GM18909 (cell line): ENCODE results near the gene SPEM3.

Experiments
- ATAC-seq: cut with Tn5 transposase; IDR thresholded peaks from one replicate; pipeline ENCODE4 v1.9.1; 2021; ENCODE audit warnings: mild to moderate bottlenecking; ENCODE audit not compliant: unreplicated experiment, poor library complexity

Gene SPEM3

DNA sequence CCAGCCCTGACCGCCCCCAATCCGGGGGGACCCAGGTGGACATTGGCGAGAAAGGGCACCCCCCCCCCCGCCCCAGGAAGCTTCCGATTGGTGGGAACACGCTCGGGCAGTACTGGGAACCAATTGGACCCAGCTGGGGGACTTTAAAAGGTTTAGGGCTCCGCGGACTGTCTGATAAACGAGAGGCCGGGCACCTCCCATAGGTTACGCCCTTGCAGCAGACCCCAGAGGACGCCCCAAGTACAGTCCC lies 25.0 kb upstream of the SPEM3 start:
- ATAC-seq: no peak

DNA sequence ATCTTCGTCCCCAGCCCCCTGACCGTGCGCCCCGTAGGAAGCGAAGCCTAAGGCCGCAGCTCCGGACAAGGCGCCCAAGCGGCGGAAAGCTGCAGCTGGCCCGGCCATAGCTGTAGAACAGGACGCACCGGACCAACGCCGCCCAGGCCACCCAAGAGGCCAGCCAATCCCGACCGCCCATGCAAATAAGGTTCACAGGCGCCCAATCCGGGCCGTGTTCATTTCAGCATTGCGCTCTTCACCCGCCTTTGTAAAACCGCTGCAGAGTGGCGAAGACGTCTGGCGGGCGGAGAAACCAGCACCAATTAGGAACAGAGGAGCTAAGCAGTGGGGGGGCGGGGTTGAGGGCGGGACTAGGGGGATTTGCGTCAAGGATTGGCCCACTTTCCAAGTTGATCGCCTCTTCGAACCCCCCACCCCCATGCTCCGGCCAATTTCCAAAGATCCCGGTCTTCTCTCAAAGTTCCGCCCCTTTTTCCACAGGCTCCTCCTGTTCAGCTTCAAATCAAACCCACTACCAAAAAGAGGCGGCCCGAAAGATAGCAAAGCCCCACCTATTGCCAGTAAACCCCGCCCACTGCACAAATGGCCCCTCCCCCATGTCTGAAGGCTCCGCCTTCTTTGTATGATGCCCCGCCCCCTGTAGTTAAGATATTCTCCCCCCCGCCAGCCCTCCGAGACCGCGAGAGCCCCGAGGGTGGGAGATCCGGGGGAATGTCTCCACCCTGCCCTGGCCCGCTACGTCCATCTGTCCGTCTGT lies 24.5 kb upstream of the SPEM3 start, which contains the start of gene TMEM256:
TSS of gene TMEM256 (minus strand) at position 121 of the 760 bp plus-strand sequence. CDS start at position 108, 13 bp downstream.
- ATAC-seq: peak; percentile 87

DNA sequence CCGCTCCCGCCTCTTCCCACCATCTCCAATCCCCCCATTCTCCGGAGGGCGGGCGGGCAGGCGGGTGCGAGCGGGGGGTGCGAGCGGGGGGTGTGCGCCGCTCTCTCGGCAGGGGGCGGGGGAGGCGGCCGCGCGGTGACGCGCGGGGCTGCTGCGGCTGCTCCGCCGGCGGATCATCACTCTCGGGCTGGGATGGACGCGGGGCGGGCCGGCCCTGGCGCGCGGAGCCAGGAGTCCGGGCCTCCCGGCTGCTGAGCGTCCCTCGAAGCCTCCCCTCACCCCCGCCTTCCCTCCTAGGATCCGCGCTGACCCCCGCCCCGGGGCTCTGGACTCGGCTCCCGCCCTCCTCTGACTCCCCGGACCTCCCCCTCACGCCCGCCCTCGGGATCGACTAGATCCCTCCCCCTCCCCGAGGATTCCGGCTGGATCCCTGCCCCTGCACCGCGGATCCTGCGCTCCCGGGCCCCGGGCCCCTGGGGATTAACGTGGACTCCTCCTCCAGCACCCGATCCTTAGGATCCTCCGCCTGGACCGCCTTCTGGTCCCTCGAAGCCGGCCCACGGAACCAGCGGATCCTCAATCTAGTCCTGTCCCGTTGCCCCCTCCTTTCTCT lies 23.8 kb upstream of the SPEM3 start:
- ATAC-seq: peak; percentile 5

DNA sequence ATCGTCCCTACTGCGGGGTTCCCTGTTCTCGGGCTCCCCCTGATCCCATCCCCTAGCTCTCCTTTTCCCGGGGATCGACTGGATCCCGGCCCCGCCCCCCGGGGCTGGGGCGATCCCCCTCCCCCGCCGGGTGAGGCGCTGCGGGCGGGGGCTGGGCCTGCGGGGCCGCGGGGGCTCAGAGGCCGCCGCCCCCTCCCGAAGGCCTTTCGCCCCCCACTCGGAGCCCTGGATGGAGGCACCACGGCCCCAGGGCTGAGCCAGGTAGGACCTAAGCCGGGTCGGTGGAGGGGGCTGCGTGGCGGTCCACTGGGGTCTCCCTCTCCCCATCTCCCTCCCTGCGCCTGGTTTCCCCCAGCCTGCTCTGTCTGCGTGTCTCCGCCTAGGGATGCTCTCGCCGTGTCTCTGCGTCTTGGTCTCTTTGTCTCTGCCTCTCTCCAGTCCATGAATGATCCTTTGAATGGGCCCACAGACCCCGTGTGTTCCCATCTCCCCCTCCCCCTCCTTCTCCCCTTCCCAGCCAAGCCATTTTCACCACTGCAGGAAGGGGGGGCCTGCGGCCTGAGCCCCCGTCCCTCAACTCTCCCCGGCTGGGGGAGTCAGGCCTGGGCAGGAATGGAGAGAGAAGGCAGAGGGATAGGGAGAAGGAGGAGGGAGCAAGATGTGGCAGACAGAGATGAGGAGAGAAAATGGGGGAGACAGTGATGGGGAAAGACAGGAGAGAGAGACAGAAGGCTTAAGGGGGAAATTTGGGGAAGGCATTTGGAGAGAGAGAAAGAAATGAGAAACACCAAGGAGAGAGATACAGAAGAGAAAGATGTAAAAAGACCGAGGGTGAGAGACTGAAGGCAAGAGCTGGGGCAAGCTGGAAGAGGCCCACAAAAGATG lies 23.1 kb upstream of the SPEM3 start:
- ATAC-seq: no peak

DNA sequence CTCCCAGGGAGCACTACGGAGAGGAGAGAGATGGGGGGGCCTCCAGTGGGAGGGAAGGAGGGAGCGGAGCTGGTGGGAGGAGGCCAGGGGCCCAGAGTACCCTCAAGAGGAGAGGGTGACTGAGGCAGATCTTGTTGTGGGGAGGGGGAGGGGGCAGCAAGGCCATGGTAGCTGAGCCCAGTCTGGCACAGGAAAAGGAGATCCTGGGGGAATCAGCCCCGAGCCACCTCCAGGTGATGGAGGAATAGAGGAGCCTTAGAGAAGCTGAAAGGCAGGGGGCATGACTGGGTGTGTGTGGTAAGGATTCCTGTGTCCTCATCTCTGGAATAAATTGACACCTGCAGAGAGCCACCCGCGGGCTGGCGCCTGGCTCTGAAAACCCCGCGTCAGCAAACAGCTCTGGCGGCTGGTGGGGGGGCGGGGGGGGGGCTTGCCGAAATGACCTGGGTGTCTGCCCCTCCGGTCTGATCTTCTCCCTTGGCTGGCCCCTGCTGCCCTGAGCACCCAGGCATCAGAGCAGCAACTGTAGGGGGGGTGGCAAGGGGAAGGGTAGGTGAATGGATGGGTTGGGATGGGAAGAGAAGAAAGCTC lies 22.3 kb upstream of the SPEM3 start:
- no peak for ATAC-seq

DNA sequence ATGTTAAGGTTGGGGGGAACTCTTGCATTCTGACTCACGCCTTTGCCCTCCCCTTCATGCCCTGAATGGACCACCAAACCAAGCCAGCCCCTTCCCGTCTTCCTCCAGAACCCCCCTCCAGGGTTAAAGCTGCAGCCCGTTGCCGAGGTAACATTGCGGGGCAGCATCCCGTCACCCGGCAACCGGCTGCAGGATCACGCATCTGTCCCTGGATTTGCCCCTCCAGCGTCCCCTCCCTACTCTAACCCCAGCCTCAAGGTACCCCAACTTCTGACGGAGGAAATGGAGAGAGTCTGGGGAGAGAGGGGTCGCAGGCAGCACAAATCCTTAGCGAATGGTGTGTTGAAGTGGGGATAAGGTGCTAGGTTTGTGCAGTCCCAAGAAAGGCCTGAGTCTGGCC lies 21.6 kb upstream of the SPEM3 start:
- ATAC-seq: no peak

DNA sequence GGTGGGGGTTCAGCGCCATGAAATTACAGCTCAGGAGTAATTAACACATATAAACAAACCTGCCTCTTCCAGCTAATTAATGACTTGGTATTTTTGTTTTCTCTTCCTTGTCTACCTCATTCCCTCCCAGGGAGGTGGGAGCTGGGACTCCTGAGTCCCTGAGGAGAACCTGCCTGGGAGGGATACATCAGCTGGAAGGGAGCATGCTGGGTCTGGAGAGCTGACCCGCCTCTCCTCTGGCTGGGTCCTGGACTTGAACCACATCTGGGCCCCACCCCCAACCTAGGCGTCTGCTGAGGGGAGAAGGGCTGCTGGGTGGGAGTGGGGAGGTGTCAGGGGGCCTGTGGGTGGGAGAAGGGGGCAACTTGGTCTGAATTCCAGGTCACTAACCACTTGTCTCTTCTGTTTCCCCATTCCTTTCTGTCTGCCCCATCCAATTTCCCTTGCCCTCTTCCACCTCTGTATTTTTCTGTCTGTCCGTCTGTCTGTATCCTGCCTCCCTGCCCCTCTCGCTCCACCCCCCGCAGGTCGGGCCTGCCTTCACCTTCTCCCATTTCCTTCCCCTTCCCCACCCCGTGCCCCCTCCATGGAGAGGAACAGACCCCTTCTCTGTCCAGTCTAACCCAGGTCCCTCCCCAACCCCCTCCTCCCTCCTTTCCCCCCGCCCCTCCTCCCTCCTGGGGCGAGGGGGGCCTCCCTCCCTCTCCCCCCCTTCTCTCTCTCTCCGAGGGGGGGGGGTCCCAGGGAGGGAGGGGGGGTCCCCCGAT lies 21.0 kb upstream of the SPEM3 start, which contains the start of gene NLGN2:
TSS of gene NLGN2 (plus strand) at position 361 of the 767 bp plus-strand sequence. CDS start 411 bp downstream, outside the sequence.
- no peak for ATAC-seq

DNA sequence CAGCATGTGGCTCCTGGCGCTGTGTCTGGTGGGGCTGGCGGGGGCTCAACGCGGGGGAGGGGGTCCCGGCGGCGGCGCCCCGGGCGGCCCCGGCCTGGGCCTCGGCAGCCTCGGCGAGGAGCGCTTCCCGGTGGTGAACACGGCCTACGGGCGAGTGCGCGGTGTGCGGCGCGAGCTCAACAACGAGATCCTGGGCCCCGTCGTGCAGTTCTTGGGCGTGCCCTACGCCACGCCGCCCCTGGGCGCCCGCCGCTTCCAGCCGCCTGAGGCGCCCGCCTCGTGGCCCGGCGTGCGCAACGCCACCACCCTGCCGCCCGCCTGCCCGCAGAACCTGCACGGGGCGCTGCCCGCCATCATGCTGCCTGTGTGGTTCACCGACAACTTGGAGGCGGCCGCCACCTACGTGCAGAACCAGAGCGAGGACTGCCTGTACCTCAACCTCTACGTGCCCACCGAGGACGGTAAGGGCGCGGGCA lies 20.4 kb upstream of the SPEM3 start:
- ATAC-seq: no peak

DNA sequence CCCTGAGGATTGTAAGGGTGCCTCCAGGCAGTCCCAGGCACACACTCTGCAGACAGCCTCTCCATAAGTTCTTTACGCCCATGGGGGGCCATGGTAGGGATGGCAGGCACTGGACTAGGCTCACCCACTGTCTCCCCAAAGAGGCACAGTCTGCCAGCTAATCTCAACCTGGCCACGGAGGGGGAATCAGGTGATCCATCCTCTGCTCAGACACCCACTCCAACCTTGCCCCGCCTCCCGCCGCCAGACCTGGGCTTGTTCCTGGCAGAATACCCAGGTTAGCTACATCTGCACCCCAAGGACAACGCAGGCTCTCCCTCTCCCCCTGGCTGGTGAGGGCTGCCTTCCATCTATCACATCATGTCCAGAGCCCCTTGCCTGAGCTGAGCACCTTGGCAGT lies 19.8 kb upstream of the SPEM3 start:
- no peak for ATAC-seq

DNA sequence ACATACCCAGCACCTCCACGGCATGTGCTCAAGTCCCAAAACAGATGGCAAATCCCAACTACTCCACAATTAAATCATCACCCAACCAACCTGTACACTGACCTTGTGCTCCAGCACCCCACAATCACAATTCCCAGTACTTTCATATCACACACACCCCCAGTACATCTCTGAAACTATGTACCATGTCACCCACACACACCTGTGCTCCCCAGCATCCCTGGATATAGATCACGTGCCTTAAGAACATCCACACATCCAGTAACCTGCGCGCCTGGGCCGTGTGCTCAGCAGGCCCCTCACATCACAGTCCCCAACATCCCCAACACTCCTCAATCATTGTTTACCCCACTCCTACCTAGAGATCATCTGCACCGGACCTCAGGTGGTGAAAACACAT lies 18.9 kb upstream of the SPEM3 start:
- ATAC-seq: no peak

DNA sequence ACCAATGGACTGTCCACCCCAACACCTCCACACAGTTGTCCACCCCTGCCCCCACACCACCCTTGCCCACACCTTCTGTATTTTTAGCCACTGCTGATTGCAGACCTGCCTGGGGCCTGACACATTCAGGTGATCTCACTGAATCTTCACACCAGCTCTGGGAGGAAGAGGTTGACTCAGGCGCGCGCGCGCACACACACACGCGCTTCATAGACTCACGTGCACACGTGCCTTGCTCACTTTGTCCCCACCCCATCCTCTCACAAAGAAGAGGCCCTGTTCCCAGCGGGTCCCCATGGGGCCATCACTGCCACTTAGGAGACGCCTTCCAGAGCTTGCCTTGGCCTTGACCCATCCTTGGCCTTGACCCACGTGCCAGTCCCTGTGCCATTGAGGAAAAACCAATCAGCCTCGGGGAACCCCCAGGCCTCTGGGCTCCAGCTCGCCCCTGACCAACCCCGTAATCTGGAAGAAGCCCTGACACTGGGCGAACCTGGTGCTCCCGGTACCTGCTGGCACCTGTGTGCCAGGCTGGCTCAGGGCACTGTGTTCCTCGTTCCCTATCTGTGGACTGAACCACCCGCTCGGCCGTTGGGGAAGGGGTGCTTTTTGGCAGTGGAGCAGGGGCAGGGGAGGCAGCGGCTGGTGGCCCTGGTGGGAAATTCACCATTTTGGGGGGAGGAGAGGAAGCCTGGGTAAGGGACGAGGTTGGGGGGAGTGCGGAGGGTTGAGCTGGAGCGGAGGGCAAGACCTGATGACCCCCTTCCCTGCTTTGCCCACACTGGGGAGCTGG lies 17.8 kb upstream of the SPEM3 start:
- no peak for ATAC-seq

DNA sequence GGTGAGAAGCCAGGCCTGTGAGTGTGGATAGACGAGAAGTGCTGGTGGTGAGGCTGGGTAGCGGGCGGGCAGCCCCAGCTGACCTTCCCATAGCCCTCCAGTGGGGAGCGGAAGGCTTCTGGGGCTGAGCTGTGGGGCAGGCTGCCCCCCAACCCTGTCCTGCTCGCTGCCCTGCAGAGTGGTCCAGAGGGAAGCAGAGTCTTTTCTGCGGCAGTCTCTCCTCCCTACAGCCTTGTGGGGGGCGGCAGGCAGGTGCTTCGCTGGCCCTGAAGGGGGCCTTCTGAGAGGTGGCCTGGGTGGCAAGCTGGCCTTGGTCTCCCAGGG lies 17.3 kb upstream of the SPEM3 start:
- ATAC-seq: no peak

DNA sequence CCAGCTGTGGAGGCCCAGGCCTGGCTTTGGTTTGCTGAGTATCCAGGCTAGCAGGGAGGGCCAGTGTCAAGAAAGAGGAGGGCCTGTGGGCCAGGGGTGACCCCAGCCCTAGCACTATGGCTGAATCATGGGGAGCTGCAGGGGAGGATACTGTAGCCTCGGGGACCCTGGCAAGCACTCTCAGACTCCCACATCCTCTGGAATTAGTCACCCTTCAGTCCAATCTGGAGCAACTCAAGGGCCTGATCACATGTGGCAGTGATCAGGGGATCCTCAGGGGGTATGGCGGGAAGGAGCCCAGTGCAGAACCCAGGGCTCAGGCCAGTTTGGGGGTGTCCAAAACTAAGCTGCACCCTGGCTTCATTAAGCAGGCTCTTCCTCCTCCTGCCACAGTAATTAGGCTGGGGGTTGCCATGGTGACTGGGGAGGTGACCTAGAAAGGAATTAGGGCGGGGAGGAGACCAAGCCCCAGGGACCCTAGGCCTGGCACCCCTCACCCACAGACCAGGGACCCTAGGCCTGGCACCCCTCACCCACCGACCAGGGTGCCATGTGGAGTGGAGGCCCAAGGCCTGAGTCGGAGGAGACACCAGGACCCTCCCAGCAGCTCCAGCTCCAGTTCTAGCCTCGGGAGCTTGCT lies 15.2 kb upstream of the SPEM3 start:
- no peak for ATAC-seq

DNA sequence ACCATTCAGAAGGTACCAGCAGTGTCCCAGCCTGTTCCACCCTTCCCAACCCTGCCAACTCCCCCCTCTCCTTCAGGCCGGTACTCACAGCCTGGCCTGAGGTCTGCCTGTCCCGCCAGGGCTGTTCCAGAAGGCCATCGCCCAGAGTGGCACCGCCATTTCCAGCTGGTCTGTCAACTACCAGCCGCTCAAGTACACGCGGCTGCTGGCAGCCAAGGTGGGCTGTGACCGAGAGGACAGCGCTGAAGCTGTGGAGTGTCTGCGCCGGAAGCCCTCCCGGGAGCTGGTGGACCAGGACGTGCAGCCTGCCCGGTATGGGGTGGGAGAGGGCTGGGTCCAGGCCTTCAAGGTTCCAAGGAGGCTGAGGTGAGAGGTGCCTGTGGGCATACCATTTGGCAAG lies 13.8 kb upstream of the SPEM3 start:
- ATAC-seq: no peak

DNA sequence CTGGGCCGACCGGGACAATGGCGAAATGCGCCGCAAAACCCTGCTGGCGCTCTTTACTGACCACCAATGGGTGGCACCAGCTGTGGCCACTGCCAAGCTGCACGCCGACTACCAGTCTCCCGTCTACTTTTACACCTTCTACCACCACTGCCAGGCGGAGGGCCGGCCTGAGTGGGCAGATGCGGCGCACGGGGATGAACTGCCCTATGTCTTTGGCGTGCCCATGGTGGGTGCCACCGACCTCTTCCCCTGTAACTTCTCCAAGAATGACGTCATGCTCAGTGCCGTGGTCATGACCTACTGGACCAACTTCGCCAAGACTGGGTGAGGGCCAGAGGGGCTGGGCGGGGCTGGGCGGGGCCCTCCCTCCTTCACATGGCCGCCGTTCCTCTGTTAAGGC lies 12.9 kb upstream of the SPEM3 start:
- no peak for ATAC-seq

DNA sequence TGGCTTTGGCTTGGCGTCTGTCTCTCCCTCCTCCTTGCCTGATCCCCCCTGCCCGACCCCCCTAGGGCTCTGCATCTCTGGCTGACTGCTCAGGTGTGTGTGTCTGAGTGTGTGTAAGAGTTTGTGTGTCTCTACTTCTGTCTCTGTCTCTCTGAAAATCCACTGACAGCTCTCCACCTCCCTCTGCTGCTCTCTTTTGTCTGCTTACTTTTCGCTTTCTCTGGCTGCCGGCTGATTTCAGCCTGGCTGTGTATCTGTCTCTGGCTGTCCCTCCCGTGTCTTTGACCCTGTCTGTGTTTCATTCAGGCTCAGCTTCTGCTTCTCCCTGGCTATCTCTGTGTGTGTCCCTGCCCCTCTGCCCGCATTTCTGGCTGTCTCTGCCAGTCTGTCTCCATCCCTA lies 12.3 kb upstream of the SPEM3 start:
- ATAC-seq: no peak

DNA sequence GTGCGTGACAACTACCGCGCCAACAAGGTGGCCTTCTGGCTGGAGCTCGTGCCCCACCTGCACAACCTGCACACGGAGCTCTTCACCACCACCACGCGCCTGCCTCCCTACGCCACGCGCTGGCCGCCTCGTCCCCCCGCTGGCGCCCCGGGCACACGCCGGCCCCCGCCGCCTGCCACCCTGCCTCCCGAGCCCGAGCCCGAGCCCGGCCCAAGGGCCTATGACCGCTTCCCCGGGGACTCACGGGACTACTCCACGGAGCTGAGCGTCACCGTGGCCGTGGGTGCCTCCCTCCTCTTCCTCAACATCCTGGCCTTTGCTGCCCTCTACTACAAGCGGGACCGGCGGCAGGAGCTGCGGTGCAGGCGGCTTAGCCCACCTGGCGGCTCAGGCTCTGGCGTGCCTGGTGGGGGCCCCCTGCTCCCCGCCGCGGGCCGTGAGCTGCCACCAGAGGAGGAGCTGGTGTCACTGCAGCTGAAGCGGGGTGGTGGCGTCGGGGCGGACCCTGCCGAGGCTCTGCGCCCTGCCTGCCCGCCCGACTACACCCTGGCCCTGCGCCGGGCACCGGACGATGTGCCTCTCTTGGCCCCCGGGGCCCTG lies 11.5 kb upstream of the SPEM3 start:
- ATAC-seq: no peak

DNA sequence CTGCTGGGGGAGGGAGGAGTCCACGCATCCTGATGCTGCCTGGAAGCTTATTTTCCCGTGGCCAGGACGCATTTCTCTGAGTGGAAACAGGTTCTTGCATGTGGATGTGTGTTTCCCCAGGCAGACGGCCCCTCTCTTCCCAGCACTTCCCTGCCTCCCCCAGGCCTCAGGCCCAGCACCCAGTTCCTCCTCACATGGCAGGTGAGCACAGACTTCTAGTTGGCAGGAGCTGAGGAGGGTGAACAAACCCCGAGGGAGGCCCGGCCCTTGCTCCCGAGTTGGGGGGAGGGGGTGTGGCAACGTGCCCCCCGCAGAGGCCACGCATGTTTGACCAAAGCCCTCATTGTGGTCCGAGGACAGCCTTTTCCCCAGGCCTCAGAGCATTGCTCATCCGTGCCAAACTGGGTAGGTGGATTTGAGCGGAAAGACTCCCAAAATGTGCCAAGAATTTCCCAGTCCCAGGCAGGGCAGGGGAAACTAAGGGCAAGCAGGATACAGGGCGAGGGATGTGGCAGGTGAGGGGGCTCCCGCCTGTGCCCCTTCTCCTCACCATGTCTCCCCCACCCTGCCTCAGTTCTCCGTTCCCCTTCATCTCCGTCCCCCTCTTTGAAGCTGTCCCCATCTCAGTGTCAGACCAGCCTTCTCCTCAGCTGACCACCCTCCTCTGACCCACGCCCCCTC lies 10.0 kb upstream of the SPEM3 start:
- ATAC-seq: no peak
